Central memory CD4-positive, alpha-beta T cell (primary cell): Measurements from ENCODE around the gene RP2.

ENCODE experiments used
- DNase-seq: peaks from one replicate; pipeline ENCODE4 v3.0.0; 2022

Gene RP2

GRCh38 chrX:46844913-46845312 is 8.1 kb downstream of the RP2 start:
- no peak for DNase-seq

- DNase-seq = no peak
These were observed 13.1 kb downstream of the RP2 start for GRCh38 chrX:46849933-46850332.

DNA sequence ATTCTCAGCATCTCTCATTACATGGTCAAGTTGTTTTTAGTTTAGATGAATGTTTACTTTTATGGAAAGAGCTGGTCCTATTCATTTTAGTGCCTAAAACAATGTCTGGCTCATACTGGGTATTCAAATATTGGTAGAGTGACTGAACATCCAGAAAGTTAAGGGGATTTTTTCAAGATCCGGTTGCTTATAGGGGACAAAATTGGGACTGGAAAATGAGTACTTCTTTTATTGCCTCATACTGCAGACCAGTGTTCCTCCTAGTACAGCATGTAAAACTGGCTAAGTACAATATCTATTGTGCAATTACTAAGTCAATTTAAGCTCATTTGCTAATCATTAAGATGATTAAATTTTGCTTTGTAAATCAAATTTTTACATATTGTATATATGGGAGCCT is 13.9 kb downstream of the RP2 start:
- no peak for DNase-seq

DNA sequence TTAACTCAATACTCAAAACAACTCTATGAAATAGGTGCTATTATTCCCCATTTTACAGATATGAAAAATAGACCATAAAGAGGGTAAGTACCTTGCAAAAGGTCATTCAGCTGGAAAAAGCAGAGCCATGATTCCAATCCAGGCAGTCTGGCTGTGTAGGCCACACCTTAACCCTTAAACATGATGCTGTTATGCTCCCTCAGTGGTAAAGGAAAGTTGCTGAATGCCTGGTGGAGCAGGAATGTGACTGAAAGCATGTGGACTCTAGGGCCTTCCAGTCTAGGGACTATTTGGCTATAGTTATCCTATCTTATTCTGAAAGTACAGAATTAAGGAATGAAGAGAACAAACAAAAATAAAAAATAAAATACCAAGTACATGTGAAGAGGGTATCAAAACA is 19.6 kb downstream of the RP2 start:
- DNase-seq = no peak

DNA sequence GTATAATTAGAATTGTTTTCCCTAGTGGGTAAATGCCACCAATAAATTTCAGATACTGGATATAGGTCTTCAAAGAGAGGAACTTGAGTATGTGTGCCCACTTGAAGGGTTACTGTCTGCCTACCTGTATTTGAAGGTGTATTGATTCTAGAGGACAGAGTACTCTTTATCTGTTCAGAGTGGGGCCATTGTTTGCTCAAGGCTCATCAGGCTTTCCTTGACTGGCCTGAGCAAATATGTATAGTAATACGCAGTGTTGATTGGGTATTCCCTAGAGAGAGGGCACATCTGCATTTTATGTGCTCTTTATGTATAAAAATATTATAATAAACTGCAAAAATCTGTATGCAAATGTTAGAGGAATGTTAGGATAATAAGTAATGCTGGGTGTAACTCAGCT is 23.7 kb downstream of the RP2 start:
- DNase-seq = no peak

GRCh38 chrX:46863072-46863471 is 26.2 kb downstream of the RP2 start:
- DNase-seq = no peak

- DNase-seq = no peak
These were observed 27.8 kb downstream of the RP2 start for GRCh38 chrX:46864606-46865005.

DNA sequence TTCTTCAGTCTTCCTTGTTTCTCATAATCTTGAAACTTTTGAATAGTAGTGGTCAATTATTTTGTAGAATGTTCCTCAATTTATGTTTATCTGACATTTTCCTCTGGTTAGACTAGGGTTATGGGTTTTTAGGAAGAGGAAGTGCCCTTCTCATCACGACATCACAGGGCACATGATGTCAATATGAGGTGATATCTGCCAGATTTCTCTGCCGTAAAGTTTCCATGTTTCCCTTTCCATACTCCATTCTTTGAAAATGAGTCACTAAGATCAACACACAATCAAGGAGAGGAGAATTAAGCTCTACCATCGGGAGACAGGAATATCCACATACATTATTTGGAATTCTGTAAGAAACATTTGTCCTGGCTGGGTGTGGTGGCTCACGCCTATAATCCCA is 28.4 kb downstream of the RP2 start:
- no peak for DNase-seq

DNA sequence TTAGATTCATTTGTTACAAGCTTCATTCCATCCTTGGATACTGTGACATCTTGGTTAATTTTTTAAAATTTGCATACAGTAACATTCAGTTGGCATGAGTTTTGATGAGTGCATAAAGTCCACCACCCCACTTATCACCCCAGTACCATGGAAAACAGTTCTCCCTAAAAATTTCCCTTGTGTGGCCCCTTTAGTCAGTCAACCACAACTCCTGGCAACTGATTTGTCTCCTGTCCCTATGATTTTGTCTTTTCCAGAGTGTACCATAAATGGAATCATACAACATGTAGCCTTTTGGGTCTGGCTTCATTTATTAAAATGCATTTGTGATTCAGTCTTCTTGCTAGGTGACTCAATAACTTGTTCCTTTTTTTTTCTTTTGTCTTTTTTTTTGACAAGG is 29.9 kb downstream of the RP2 start:
- DNase-seq = no peak

DNA sequence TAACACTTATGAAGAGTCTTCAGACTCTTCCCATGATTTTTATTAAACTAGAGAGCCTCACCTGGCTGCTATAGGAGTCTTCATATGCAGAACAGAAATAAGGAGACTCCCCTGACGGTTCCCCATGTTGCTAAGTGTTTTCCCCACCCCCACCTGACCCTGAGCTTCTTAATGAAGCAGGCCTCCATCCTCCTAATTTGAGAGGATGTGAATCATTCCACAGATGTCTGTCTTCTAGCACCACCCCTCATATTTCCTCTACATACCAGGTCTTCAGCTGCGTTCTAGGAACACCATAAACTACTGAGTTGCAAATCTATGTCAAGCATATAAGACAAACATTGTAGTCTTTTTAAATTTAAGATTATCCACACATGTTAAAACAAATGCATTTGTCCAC is 36.9 kb downstream of the RP2 start:
- DNase-seq = no peak

GRCh38 chrX:46876901-46877300 is 40.1 kb downstream of the RP2 start:
- no peak for DNase-seq

- DNase-seq = no peak
These were observed 45.4 kb downstream of the RP2 start for GRCh38 chrX:46882266-46882665.

GRCh38 chrX:46884799-46885198 is 48.0 kb downstream of the RP2 start:
- no peak for DNase-seq

- DNase-seq = no peak
These were observed 61.4 kb downstream of the RP2 start for GRCh38 chrX:46898207-46898606.

GRCh38 chrX:46903458-46904242 is 66.8 kb downstream of the RP2 start:
- peak; percentile 37 for DNase-seq

DNA sequence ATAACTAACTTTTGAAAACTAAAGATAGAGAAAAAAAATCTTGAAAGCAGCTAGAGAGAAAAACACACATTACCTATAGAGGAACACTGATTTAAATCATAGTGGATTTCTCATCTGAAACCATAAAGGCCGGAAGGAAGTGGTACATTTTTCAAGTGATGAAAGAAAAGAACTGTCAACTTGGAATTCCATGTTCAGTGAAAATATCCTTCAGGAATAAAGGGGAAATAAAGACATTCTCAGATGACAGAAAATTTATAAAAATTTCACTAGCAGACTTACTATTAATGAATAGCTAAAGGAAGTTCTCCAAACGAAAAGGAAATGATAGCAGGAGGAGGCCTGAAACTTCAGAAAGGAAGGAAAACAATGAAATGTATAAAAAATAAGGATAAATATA is 67.8 kb downstream of the RP2 start:
- DNase-seq = no peak

GRCh38 chrX:46910415-46910814 is 73.6 kb downstream of the RP2 start:
- no peak for DNase-seq

DNA sequence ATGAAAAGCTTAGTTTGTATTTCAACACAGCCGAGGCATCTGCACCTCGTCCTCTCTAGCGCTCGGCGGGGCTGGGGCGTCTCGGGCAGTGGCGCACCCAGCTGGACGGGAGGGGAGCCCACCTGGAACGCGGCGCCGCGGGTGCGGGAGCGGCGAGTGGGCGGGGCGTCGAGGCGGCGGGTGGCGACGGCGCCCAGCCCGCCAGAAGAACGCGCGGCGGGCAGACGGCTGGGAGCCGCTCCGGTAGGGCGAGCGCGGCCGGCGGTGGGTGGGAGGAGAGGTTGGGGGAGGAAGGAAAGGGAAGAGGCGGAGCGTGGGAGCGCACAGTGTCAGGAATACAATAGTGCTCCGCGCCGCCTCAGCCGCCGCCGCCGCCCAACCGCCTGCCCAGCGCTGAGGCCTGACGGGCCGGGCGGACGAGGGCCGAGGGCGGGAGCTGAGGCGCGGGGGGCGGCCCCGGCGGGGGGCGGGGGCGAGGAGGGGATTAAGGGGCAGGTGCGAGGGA is 75.3 kb downstream of the RP2 start, which contains the start of gene JADE3:
JADE3 (plus strand) TSS at position 324 of the 505 bp plus-strand sequence. CDS start 72,474 bp downstream, outside the sequence.
- peak; percentile 9 for DNase-seq

DNA sequence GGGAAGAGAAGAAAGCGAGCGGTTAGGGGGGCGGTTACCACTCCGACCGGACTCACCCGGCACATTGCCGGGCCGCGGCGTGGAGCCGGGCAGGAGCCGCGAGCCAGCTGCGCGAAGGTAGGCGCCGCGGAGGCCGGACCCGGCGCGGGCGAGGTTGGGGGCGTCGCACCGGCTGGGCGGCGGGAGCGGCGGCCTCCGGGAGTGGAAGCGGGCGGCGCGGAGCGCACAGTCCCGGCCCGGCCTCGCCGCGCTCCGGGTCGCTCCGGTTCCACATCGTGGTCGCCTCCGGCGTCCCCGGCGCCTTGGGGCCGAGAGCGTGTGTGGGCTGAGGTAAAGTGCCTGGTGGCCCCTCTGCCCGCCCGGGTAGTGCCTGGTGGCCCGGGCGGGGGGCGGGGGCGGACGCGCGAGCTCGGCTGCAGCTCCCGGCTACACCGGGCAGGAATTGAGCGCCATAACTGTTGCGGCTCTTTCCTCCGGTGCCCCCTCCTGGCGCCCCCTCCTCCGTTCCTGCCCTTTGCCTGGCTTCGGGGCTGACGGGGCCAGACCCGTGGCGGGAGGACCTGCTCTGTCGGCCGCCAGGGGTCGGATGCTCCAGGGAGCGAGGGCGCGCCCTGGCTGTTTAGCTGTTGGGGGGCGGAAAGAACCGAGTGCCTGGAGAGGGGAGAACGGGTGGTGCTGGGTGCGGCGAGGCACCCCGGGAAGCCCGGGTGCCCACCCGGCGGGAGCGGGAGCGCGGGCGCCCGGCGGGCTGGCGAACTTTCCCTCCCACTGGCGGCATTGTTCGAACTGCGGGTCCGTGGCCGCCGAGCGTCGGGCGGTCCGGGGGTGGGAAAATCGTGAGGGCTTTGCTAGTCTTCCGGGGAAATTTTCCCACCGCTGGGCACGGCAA is 76.0 kb downstream of the RP2 start:
- DNase-seq = no peak

GRCh38 chrX:46913667-46914066 is 76.8 kb downstream of the RP2 start:
- DNase-seq = no peak

DNA sequence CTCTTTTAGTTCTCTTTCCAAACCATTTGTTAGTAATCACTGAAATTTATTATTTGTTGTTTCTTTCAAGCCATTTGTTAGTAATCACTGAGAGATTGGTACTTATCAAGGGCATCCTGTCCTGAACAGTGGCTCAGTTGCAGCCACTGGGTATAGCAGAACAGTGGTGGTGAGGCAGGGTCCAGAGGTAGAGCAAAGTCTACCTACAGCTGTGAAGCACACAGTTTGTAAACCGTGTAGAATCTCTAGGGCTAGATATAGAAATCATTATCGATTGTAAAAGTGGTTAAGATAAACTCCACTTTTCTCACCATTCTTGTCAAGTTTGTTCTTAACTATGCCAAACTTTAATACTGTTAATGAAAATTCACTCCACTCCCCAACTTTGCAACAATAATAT is 79.4 kb downstream of the RP2 start:
- no peak for DNase-seq

DNA sequence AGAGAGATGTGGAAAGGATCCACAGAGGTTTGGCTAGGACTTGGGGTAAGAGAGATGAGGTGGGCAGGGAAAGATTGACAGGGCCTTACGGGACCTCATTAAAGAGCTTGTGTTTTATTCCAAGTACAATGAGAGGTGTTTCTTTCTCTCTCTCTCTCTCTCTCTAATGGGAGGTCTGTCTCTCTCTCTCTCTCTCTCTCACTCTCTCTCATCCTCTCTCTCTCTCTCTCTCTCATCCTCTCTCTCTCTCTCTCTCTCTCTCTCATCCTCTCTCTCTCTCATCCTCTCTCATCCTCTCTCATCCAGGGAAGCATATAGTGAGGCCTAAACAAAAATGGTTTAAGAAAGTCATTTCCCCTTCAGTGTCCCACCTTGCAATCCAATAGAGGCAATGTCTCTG is 80.8 kb downstream of the RP2 start:
- no peak for DNase-seq

- DNase-seq = no peak
These were observed 81.6 kb downstream of the RP2 start for GRCh38 chrX:46918434-46918833.

DNA sequence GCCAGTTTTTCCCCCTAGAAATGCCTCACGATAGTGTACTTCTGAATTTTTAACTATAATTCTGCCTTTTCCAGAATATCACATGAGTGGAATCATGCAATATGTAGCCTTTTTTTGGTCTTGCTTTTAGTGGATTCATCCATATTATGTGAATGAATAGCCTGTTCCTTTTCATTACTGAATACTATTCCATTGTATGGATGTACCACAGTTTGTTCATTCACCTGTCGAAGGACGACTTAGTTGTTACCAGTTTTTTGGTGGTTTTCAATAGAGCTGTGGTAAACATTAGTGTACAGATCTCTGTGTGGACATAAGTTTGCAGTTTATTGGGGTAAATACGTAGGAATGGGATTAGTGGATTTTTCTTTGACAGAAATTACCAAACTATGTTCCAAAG is 83.4 kb downstream of the RP2 start:
- DNase-seq = no peak
